Left ventricle myocardium inferior (tissue), 1 donor: ENCODE data around the gene IL15RA. TPM values are rescaled to one million over a fixed set of nuclear protein-coding genes. Genes with fewer than 3 reads are reported as not detected.

ENCODE experiments used
- DNase-seq: peaks from one replicate; pipeline ENCODE4 v3.0.0-alpha.2; 2020
- H3K27ac ChIP-seq: fragments of 200-600 bp; replicated peaks from 2 replicates; pipeline ENCODE4 v1.8.0; 2021
- H3K27me3 ChIP-seq: fragments of 200-600 bp; 2 replicates; pipeline ENCODE4 v1.8.0; 2021; ENCODE audit warnings: low read depth
- H3K36me3 ChIP-seq: fragments of 200-600 bp; 2 replicates; pipeline ENCODE4 v1.8.0; 2021
- H3K4me1 ChIP-seq: fragments of 200-600 bp; 2 replicates; pipeline ENCODE4 v1.8.0; 2021
- H3K4me3 ChIP-seq: fragments of 200-600 bp; 2 replicates; pipeline ENCODE4 v1.8.0; 2021; ENCODE audit warnings: mild to moderate bottlenecking, moderate library complexity
- H3K9me3 ChIP-seq: fragments of 200-600 bp; replicated peaks from 2 replicates; pipeline ENCODE4 v1.8.0; 2021
- CTCF ChIP-seq: fragments of 200-600 bp; IDR thresholded peaks from 2 replicates; pipeline ENCODE4 v1.8.0; 2021; ENCODE audit warnings: antibody characterized with exemption, mild to moderate bottlenecking, borderline replicate concordance
- intact Hi-C: fragments of 100-400 bp; cut with micrococcal nuclease; formaldehyde crosslinking; loops from one replicate; pipeline ENCODE4 v1.11.0; 2022
- long read RNA-seq: library from polyadenylated mRNA; unstranded; transcript quantifications from one replicate; pipeline ENCODE4 v2.0.0, GENCODE V29; 2021
- total RNA-seq: library from RNA; stranded (reverse); fragmentation: NEBNext Ultra II Directional; extraction: Animal tissue kit (Norgen Biotek cat#: 25700); gene quantifications from one replicate; pipeline ENCODE4 v1.2.1, GENCODE V29; 2021
- donor health status: DM: no; HTN: yes; CAD: no; lungs with severe emphysema.

IL15RA gene
- total RNA-seq, result 6.0 TPM
- long read RNA-seq, partial matches to known transcripts, result 0 of 9 reads
- long read RNA-seq, other reads (novel, unspliced or antisense), result 0 of 9 reads

- Histone ChIP-seq H3K36me3 (no peaks in the 10 kb centered on the region), H3K9me3 (no peaks in the 10 kb centered on the region), H3K27me3 (no peaks in the 10 kb centered on the region), H3K4me3 (peak within 1 kb of the TSS; percentile 88), H3K4me1 (peaks cover 50% of the 10 kb centered on the region), H3K27ac (peak within 1 kb of the TSS; percentile 98)
- TF ChIP-seq CTCF, result peak; percentile 34
- DNase-seq, result peak; percentile 73
- intact Hi-C loops, result no loop called here
Observed at GRCh38 chr10:5977471-5978229, at the start of gene IL15RA. TSS of gene IL15RA (minus strand) at chr10:5977543. CDS start at chr10:5977492, 51 bp downstream.

GRCh38 chr10:6025683-6026255 lies 48.4 kb upstream of the IL15RA start:
- Histone ChIP-seq H3K4me1 (no peaks in the 10 kb centered on the region), H3K27ac (no peak overlapping the region), H3K36me3 (no peaks in the 10 kb centered on the region), H3K4me3 (no peak overlapping the region), H3K27me3 (no peaks in the 10 kb centered on the region), H3K9me3 (peaks cover 14% of the 10 kb centered on the region)
- TF ChIP-seq CTCF, result no peak
- intact Hi-C loops, result no loop called here
- no peak for DNase-seq

GRCh38 chr10:6024334-6024682 lies 47.0 kb upstream of the IL15RA start:
- no peaks in the 10 kb centered on the region for H3K27me3 ChIP-seq
- H3K4me3 ChIP-seq, result no peak overlapping the region
- DNase-seq, result no peak
- H3K4me1 ChIP-seq, result no peaks in the 10 kb centered on the region
- intact Hi-C loops, result no loop called here
- no peaks in the 10 kb centered on the region for H3K36me3 ChIP-seq
- no peak overlapping the region for H3K27ac ChIP-seq
- H3K9me3 ChIP-seq, result no peaks in the 10 kb centered on the region
- no peak for TF ChIP-seq CTCF

GRCh38 chr10:6023661-6024333 lies 46.5 kb upstream of the IL15RA start:
- intact Hi-C loops, result no loop called here
- no peak for TF ChIP-seq CTCF
- Histone ChIP-seq H3K27me3 (no peaks in the 10 kb centered on the region), H3K4me3 (no peak overlapping the region), H3K36me3 (no peaks in the 10 kb centered on the region), H3K4me1 (no peaks in the 10 kb centered on the region), H3K9me3 (no peaks in the 10 kb centered on the region), H3K27ac (no peak overlapping the region)
- no peak for DNase-seq

GRCh38 chr10:6022660-6023059 lies 45.3 kb upstream of the IL15RA start:
- H3K4me3 ChIP-seq, result no peak overlapping the region
- H3K27me3 ChIP-seq, result no peaks in the 10 kb centered on the region
- no peaks in the 10 kb centered on the region for H3K9me3 ChIP-seq
- intact Hi-C loops, result no loop called here
- no peak for DNase-seq
- H3K27ac ChIP-seq, result no peak overlapping the region
- H3K4me1 ChIP-seq, result peaks cover 9% of the 10 kb centered on the region
- no peaks in the 10 kb centered on the region for H3K36me3 ChIP-seq
- TF ChIP-seq CTCF, result no peak
